ENCODE data around the gene RLN3.
"Not testable (repeated sequence)": the region's sequence is repeated elsewhere in the genome, so short reads cannot be mapped to it uniquely, and the experiment has no call there.

Gene RLN3

GRCh38 chr19:13995017-13995728, 32.8 kb upstream of the RLN3 start:
- no peak for DNase-seq (ENCODE audit: low read depth, low spot score)

- DNase-seq (ENCODE audit: low read depth, low spot score) = no peak
Measured at GRCh38 chr19:13995878-13996765, 31.8 kb upstream of the RLN3 start.

GRCh38 chr19:13996928-13997630, 30.9 kb upstream of the RLN3 start:
- no peak for DNase-seq (ENCODE audit: low read depth, low spot score)

GRCh38 chr19:13997631-13997962, 30.4 kb upstream of the RLN3 start:
- DNase-seq (ENCODE audit: low read depth, low spot score) = peak; percentile 62

GRCh38 chr19:13998426-13998825, 29.5 kb upstream of the RLN3 start:
- no peak for DNase-seq (ENCODE audit: low read depth, low spot score)

- no peak for DNase-seq (ENCODE audit: low read depth, low spot score)
Measured at GRCh38 chr19:13999085-13999484, 28.9 kb upstream of the RLN3 start.

GRCh38 chr19:14000691-14001375, 27.1 kb upstream of the RLN3 start:
- no peak for DNase-seq (ENCODE audit: low read depth, low spot score)

- no peak for DNase-seq (ENCODE audit: low read depth, low spot score)
Measured at GRCh38 chr19:14002571-14003250, 25.2 kb upstream of the RLN3 start.

- DNase-seq (ENCODE audit: low read depth, low spot score) = no peak
Measured at GRCh38 chr19:14003251-14004055, 24.5 kb upstream of the RLN3 start.

- no peak for DNase-seq (ENCODE audit: low read depth, low spot score)
Measured at GRCh38 chr19:14004619-14005348, 23.2 kb upstream of the RLN3 start.

- DNase-seq (ENCODE audit: low read depth, low spot score) = peak; percentile 77
Measured at GRCh38 chr19:14005349-14006084, 22.4 kb upstream of the RLN3 start.

- peak; percentile 100 for DNase-seq (ENCODE audit: low read depth, low spot score)
Measured at GRCh38 chr19:14006085-14006765, 21.7 kb upstream of the RLN3 start, which contains the start of gene RFX1. Gene RFX1, minus strand, starts transcription at chr19:14006320. Its CDS starts 12,477 bp downstream, at chr19:13993843.

GRCh38 chr19:14006766-14007562, 21.0 kb upstream of the RLN3 start:
- DNase-seq (ENCODE audit: low read depth, low spot score) = no peak

- no peak for DNase-seq (ENCODE audit: low read depth, low spot score)
Measured at GRCh38 chr19:14012378-14012915, 15.5 kb upstream of the RLN3 start.

- DNase-seq (ENCODE audit: low read depth, low spot score) = no peak
Measured at GRCh38 chr19:14015524-14016035, 12.4 kb upstream of the RLN3 start.

- DNase-seq (ENCODE audit: low read depth, low spot score) = no peak
Measured at GRCh38 chr19:14019100-14019499, 8.8 kb upstream of the RLN3 start.

- DNase-seq (ENCODE audit: low read depth, low spot score) = not testable (repeated sequence)
Measured at GRCh38 chr19:14019739-14020138, 8.2 kb upstream of the RLN3 start.
